OCI-LY3 (cell line): ENCODE data around the gene INS.

Source experiments
- H2AFZ ChIP-seq: fragments of 200-600, 300-600 bp; shearing (Covaris generic); 2 replicates; pipeline ENCODE4 v1.6.0; 2014; ENCODE audit warnings: antibody characterized with exemption, low read depth, low read length
- H3K27ac ChIP-seq: fragments of 200-600, 300-600 bp; sonication (generic); 2 replicates; pipeline ENCODE4 v1.5.1; 2014; ENCODE audit warnings: mild to moderate bottlenecking, low read length, moderate library complexity, mixed read lengths
- H3K27me3 ChIP-seq: fragments of 200-600, 300-600 bp; sonication (generic); 2 replicates; pipeline ENCODE4 v1.6.1; 2014; ENCODE audit warnings: low read depth, low read length, mixed read lengths
- H3K36me3 ChIP-seq: fragments of 200-600, 300-600 bp; sonication (generic); replicated peaks from 2 replicates; pipeline ENCODE3; 2014; ENCODE audit warnings: low read depth, low read length, mixed read lengths
- H3K4me1 ChIP-seq: fragments of 300-600, 200-600 bp; sonication (generic); 2 replicates; pipeline ENCODE4 v1.6.1; 2014; ENCODE audit warnings: low read length, mixed read lengths
- H3K4me2 ChIP-seq: fragments of 200-600, 300-600 bp; sonication (generic); 2 replicates; pipeline ENCODE4 v1.6.1; 2014; ENCODE audit warnings: low read length, mixed read lengths
- H3K4me3 ChIP-seq: fragments of 300-600, 200-600 bp; sonication (generic); 2 replicates; pipeline ENCODE4 v1.5.1; 2014; ENCODE audit warnings: antibody characterized with exemption, mild to moderate bottlenecking, low read length, moderate library complexity
- H3K79me2 ChIP-seq: fragments of 300-600, 200-600 bp; shearing (Covaris generic); 2 replicates; pipeline ENCODE4 v1.6.1; 2014; ENCODE audit warnings: mild to moderate bottlenecking, low read length, mixed read lengths
- H3K9ac ChIP-seq: fragments of 300-600, 200-600 bp; shearing (Covaris generic); 2 replicates; pipeline ENCODE4 v1.6.0; 2014; ENCODE audit warnings: mild to moderate bottlenecking, low read length, moderate library complexity
- H3K9me3 ChIP-seq: fragments of 200-600, 300-600 bp; shearing (Covaris generic); 2 replicates; pipeline ENCODE4 v1.6.1; 2014; ENCODE audit warnings: low read length, mixed read lengths; ENCODE audit not compliant: insufficient read depth
- H4K20me1 ChIP-seq: fragments of 200-600, 300-600 bp; sonication (generic); 2 replicates; pipeline ENCODE4 v1.6.1; 2016; ENCODE audit warnings: low read length, mixed read lengths; ENCODE audit not compliant: insufficient read depth
- CTCF ChIP-seq: fragments of 200-600, 300-600 bp; sonication (generic); IDR thresholded peaks from 2 replicates; pipeline ENCODE4 v1.5.1; 2014; ENCODE audit warnings: antibody characterized with exemption, low read length, low read depth
- EZH2phosphoT487 ChIP-seq: fragments of 200-600 bp; shearing (Covaris generic); IDR thresholded peaks from 2 replicates; pipeline ENCODE4 v1.6.1; 2018; ENCODE audit warnings: antibody characterized with exemption, mixed run types, low read depth

INS gene

DNA sequence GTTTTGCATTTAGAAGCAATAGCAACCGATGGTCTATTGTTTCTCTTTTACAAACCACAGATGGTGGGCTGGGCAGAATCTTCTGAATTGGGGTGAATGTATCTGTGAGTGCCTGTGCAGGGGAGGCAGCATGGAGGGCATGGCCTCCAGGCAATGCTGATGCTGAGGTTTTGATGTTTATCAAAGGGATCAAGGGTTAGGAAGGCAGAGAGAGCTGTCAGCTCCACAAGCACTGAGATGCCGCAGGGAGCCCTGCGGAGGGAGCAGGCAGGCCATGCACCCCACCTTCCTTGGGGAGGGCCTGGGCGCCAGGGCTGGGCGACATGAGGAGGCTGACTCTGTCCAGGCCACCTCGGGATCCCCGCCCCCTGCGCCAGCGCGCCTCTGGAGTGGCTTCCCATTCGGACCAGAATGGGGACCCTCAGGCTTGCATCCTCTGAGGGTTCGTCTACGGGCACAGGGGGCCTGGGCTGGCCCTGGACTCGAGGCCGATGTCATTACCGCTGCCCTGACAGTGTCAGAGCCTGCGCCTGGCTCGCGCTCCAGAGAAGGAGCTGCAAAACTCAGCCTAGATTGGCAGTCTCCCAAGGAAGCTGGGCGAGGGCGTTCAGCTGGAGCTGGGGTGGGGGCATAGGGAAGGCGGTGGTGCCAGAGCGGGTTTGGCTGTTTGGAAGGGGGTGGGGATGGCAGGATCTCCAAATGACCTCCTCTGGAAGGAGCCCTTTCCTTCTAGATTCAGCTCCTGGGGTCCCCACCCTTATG is 24.5 kb upstream of the INS start:
- Histone ChIP-seq H2AFZ (no peak overlapping the region), H3K9me3 (no peaks in the 10 kb centered on the region), H3K4me3 (no peak overlapping the region), H3K4me2 (no peak overlapping the region), H3K36me3 (no peaks in the 10 kb centered on the region), H3K9ac (no peak overlapping the region), H3K27me3 (no peaks in the 10 kb centered on the region), H3K4me1 (no peaks in the 10 kb centered on the region), H3K79me2 (no peaks in the 10 kb centered on the region), H3K27ac (no peak overlapping the region), H4K20me1 (no peaks in the 10 kb centered on the region)
- TF ChIP-seq CTCF (no peak), EZH2phosphoT487 (no peak)

- no peak overlapping the region for H2AFZ ChIP-seq
- no peaks in the 10 kb centered on the region for H3K36me3 ChIP-seq
- TF ChIP-seq EZH2phosphoT487 = no peak
- no peak for TF ChIP-seq CTCF
- H4K20me1 ChIP-seq = no peaks in the 10 kb centered on the region
- no peaks in the 10 kb centered on the region for H3K27me3 ChIP-seq
- no peak overlapping the region for H3K9ac ChIP-seq
- no peaks in the 10 kb centered on the region for H3K4me1 ChIP-seq
- no peaks in the 10 kb centered on the region for H3K9me3 ChIP-seq
- H3K4me3 ChIP-seq = no peak overlapping the region
- H3K4me2 ChIP-seq = no peak overlapping the region
- no peaks in the 10 kb centered on the region for H3K79me2 ChIP-seq
- no peak overlapping the region for H3K27ac ChIP-seq
These were observed 21.9 kb upstream of the INS start for GRCh38 chr11:2182692-2183474.

DNA sequence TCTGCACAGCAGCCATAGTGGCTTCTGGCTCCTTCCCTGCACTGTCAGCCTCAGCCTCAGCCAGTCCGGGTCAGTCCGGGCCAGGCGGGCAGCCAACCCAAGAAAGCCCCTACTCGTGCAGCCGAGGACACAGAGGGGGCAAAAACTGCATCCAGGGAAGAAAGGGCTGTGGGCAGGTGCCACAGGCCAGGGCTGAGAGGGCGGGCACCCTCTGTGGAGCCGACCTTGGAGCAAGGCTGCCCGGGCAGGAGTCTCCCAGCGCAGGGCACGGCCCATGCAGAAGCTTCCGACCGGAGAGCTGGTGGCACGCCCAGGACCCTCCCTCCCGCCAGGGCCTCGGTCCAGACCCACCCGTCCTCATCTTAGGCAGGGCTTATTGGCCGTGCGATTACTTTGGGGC is 21.1 kb upstream of the INS start:
- no peaks in the 10 kb centered on the region for H3K9me3 ChIP-seq
- no peaks in the 10 kb centered on the region for H4K20me1 ChIP-seq
- no peak overlapping the region for H3K27ac ChIP-seq
- no peak overlapping the region for H3K4me3 ChIP-seq
- H3K27me3 ChIP-seq = no peaks in the 10 kb centered on the region
- H3K36me3 ChIP-seq = no peaks in the 10 kb centered on the region
- no peak overlapping the region for H2AFZ ChIP-seq
- no peak for TF ChIP-seq CTCF
- no peak for TF ChIP-seq EZH2phosphoT487
- H3K79me2 ChIP-seq = no peaks in the 10 kb centered on the region
- no peaks in the 10 kb centered on the region for H3K4me1 ChIP-seq
- no peak overlapping the region for H3K9ac ChIP-seq
- no peak overlapping the region for H3K4me2 ChIP-seq

GRCh38 chr11:2180789-2181370 is 19.9 kb upstream of the INS start:
- Histone ChIP-seq H4K20me1 (no peaks in the 10 kb centered on the region), H3K9me3 (no peaks in the 10 kb centered on the region), H3K27me3 (no peaks in the 10 kb centered on the region), H3K4me2 (no peak overlapping the region), H2AFZ (no peak overlapping the region), H3K4me3 (no peak overlapping the region), H3K79me2 (no peaks in the 10 kb centered on the region), H3K9ac (no peak overlapping the region), H3K27ac (no peak overlapping the region), H3K4me1 (no peaks in the 10 kb centered on the region), H3K36me3 (no peaks in the 10 kb centered on the region)
- no peak for TF ChIP-seq CTCF
- TF ChIP-seq EZH2phosphoT487 = no peak
